T-helper 1 cell treated with Interleukin-12 subunit alpha and Interleukin-12 subunit beta and Interleukin-4 antibody, amounts not matched to agents 30 μg/mL and 1 μg/mL, for 36 hours (primary cell): ENCODE measurements around the gene RHOB.

Experiments used
- H3K27ac Mint-ChIP-seq: one replicate; pipeline ENCODE4 v1.8.0; 2021; ENCODE audit warnings: mild to moderate bottlenecking, mixed read lengths
- H3K27me3 Mint-ChIP-seq: one replicate; pipeline ENCODE4 v1.8.0; 2021; ENCODE audit warnings: low read depth, mixed read lengths
- H3K36me3 Mint-ChIP-seq: one replicate; pipeline ENCODE4 v1.8.0; 2021; ENCODE audit warnings: low read depth, mixed read lengths
- H3K4me1 Mint-ChIP-seq: one replicate; pipeline ENCODE4 v1.8.0; 2021; ENCODE audit warnings: low read depth, mixed read lengths
- H3K4me3 Mint-ChIP-seq: one replicate; pipeline ENCODE4 v1.8.0; 2021; ENCODE audit warnings: mild to moderate bottlenecking, moderate library complexity, mixed read lengths
- H3K9me3 Mint-ChIP-seq: one replicate; pipeline ENCODE4 v1.8.0; 2021; ENCODE audit warnings: mixed read lengths

RHOB gene

DNA sequence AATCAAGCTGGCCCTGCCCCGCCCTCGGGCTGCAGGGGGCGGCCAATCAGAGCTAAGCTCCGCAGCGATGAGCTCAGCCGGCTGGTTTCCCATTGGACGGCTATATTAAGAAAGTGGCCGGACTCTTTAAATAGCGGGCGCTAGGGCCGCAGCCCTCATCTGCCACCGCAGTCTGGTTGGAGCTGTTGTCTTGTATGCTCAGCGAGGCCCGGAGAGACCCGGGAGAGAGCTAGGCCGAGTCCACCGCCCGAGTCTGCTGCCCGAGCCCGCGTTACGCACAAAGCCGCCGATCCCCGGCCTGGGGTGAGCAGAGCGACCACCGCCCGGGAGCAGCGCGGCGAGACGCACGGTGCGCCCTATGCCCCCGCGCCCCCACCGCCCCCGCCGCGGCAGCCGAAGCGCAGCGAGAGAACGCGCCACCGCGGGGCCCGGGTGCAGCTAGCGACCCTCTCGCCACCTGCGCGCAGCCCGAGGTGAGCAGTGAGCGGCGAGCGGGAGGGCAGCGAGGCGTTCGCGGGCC, at the start of gene RHOB:
RHOB (plus strand) TSS at position 158 of the 520 bp plus-strand sequence. CDS start 392 bp downstream, outside the sequence.
- peaks cover 5% of the 10 kb centered on the region for H3K4me1 Mint-ChIP-seq
- peaks cover 54% of the 10 kb centered on the region for H3K27me3 Mint-ChIP-seq
- peak within 1 kb of the TSS; percentile 68 for H3K4me3 Mint-ChIP-seq
- H3K27ac Mint-ChIP-seq: no peak within 1 kb of the TSS
- no peaks in the 10 kb centered on the region for H3K9me3 Mint-ChIP-seq
- no peaks in the 10 kb centered on the region for H3K36me3 Mint-ChIP-seq

DNA sequence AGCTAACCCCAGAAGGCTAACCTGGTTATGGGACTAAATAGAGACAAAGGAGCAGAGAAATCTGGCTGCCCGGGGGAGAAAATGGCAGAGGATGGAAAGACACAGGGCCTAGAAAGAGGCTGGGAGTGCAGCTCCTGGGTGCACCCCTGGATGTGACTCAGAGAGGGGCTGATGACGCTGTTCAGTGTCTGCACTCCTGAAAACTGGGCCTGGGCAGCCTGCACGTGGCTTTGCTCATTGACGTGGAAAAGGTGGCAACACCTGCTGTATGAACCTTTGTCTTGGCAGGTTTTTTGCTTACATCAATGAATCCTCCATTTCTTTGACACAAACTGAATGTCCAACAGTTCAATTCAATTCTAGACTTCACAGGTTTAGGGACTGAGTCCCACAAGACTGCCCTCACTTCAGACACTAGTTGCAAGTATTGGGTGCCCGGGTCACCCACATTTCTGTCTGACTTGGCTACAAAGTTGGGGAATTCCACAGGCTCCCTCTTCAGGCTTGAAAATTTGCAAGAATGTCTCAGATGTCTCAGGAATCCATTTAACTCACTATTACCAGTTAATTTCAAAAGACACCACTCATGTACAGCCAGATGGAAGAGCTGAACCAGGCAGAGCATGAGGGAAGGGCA, 48.9 kb upstream of the RHOB start:
- Mint-ChIP-seq H3K9me3 (no peaks in the 10 kb centered on the region), H3K4me3 (no peak overlapping the region), H3K27ac (no peak overlapping the region), H3K36me3 (no peaks in the 10 kb centered on the region), H3K4me1 (no peaks in the 10 kb centered on the region), H3K27me3 (peaks cover 28% of the 10 kb centered on the region)

DNA sequence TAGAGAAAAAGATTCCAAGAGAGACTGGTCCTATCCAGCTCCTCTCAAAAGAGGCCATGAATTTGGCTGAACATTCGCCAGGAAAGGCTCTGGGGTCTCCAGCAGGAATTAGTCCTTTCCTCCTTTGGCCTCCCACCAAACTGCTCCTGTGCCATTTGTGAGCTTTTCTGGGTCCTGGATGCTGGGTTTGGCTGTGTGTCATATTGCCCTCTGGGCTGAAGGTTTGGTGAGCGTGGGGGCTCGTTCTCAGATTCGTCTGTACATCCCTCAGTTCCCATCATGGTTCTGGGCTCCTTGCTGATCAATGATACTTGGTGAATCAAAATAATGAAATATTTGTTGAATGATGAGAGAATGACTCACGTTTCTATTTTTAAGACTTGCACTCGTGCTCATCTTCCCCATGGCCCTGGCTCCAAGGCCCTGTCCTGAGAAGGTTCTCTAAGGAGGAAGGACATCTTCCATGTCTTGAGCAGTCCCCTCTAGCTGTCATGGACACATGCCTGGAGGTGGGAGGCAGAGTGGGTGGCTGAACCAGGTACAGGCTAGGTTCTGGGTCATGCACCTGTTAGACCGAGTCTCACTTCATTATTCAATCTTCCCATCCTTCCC, 47.8 kb upstream of the RHOB start:
- H3K9me3 Mint-ChIP-seq: no peaks in the 10 kb centered on the region
- H3K4me1 Mint-ChIP-seq: no peaks in the 10 kb centered on the region
- H3K4me3 Mint-ChIP-seq: no peak overlapping the region
- H3K36me3 Mint-ChIP-seq: no peaks in the 10 kb centered on the region
- peaks cover 34% of the 10 kb centered on the region for H3K27me3 Mint-ChIP-seq
- no peak overlapping the region for H3K27ac Mint-ChIP-seq

DNA sequence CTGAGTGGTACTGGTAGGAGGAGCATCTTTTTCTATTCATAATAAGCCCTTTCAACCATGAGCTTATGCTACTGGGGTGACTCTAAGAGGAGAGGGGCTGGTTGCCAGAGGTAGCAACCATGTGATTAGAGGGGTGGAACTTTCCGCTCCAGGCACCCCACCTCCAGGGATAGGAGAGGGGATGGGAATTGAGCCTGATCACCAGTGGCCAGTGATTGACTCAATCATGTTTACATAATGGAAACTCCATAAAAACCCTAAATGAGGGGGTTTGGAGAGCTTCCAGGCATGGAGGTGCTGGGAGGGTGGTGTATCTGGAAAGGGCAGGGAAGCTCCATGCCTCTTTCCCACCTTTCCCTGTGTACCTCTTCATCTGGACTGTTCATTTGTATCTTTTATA, 46.6 kb upstream of the RHOB start:
- Mint-ChIP-seq H3K4me1 (no peaks in the 10 kb centered on the region), H3K9me3 (no peaks in the 10 kb centered on the region), H3K36me3 (no peaks in the 10 kb centered on the region)

DNA sequence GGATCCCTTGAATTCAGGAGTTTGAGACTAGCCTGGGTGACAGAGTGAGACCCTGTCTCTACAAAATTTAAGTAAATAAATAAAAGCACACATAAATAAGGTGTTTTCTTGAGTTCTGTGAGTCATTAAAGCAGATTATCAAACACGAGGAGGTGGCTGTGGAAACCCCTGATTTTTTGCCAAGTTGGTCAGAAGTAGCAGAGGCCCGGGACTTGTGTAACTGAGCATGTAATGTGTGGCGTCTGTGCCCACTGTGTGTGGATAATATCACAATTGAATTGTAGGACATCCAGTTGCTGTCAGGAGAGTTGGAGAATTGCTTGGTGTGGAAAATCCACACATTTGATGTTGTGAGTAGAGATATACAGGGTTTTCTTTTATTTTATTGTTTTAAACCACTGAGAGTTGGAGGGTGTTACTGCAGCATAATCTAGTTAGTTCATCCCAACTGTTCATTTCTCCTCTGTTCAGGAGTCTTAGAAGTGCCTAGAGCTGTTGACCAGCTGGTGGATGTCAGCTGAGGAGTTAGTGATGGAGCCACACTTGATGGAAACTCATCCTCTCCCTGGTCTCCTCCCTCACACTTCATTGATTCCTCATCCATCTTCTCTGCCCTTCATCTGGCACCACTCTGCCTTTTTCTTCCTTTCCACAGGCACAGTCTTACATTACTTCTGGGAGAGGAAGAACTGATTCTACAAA, 45.9 kb upstream of the RHOB start:
- Mint-ChIP-seq H3K36me3 (no peaks in the 10 kb centered on the region), H3K9me3 (no peaks in the 10 kb centered on the region), H3K27ac (no peak overlapping the region), H3K4me3 (no peak overlapping the region), H3K27me3 (peaks cover 42% of the 10 kb centered on the region), H3K4me1 (no peaks in the 10 kb centered on the region)

More for the DNA sequence above, 46.6 kb upstream of the RHOB start:
- no peak overlapping the region for H3K4me3 Mint-ChIP-seq
- peaks cover 41% of the 10 kb centered on the region for H3K27me3 Mint-ChIP-seq
- no peak overlapping the region for H3K27ac Mint-ChIP-seq

DNA sequence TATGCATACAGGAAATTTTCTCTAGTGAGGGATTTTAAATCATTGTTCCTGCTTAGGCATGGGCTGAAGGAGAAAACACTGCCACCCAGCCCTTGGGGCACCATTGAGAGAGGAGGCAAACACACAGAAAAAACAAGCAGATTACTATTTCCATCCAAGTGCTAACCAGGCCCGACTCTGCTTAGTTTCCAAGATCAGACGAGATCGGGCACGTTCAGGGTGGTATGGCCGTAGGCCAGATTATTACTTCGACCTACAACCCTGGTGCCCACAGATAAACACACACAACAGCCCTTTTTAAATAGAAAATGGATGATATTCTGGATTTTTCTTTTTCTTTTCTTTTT, 45.4 kb upstream of the RHOB start:
- H3K36me3 Mint-ChIP-seq: no peaks in the 10 kb centered on the region
- H3K9me3 Mint-ChIP-seq: no peaks in the 10 kb centered on the region
- H3K4me1 Mint-ChIP-seq: no peaks in the 10 kb centered on the region
- H3K27me3 Mint-ChIP-seq: peaks cover 40% of the 10 kb centered on the region
- H3K27ac Mint-ChIP-seq: no peak overlapping the region
- no peak overlapping the region for H3K4me3 Mint-ChIP-seq

DNA sequence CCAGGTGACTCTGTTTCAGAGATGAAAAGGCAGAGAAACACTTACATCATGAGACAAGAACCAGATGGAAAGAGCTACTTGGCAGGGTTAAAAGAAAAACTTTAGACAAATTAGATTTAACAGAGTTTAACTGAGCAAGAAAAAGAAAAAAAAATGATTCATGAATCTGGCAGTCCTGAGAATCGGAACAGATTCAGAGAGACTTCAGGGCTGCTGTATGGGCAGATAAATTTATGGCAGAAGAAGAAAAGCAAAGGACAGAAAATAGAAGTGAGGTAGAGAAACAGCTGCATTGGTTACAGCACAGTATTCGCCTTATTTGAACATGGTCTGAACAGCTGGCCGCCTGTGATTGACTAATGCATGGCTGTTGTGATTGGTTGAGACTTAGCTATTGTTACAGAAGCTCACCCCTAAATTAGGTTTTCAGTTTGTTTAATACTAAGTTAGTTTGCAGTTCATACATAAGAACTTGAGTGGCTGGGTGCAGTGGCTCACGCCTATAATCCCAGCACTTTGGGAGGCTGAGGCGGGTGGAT, 43.0 kb upstream of the RHOB start:
- no peak overlapping the region for H3K27ac Mint-ChIP-seq
- no peaks in the 10 kb centered on the region for H3K4me1 Mint-ChIP-seq
- no peak overlapping the region for H3K4me3 Mint-ChIP-seq
- peaks cover 31% of the 10 kb centered on the region for H3K27me3 Mint-ChIP-seq
- peaks cover 9% of the 10 kb centered on the region for H3K9me3 Mint-ChIP-seq
- H3K36me3 Mint-ChIP-seq: peaks cover 1% of the 10 kb centered on the region

DNA sequence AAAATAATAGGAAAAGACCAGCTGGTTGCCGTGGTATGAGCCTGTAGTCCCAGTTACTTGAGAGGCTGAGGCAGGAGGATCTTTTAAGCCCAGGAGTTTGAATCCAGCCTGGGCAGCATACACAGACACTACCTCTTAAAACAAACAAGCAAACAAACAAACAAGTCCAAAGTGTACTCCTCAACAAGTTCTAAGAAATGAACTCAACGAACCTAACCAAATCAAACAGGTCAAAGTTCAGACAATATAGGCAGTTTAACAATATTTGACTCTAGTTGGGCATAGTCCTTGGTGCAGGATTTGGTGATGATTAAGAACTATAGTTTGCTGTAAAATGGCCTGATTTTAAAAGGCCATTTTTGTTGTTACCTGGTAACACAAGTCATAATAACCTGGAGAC, 41.9 kb upstream of the RHOB start:
- peaks cover 3% of the 10 kb centered on the region for H3K36me3 Mint-ChIP-seq

DNA sequence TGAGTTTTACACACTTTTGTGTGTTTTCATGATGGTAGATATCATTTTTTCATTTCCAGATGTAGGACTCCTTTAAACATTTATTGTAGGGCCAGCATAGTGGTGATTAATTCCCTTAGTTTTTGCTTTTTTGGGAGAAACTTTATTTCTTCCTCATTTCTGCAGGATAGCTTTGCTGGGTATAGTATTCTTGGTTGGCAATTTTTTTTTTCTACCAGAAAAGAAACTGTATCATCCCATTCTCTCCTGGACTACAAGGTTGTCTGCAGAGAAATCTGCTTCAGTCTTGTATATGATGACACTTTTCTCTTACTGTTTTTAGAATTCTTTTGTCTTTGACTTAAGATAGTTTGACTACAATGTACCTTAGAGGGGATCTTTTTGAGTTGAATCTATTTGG, 37.8 kb upstream of the RHOB start:
- H3K9me3 Mint-ChIP-seq: peaks cover 24% of the 10 kb centered on the region
- H3K36me3 Mint-ChIP-seq: peaks cover 5% of the 10 kb centered on the region
- no peak overlapping the region for H3K4me3 Mint-ChIP-seq
- H3K27ac Mint-ChIP-seq: no peak overlapping the region
- peaks cover 1% of the 10 kb centered on the region for H3K4me1 Mint-ChIP-seq
- peaks cover 41% of the 10 kb centered on the region for H3K27me3 Mint-ChIP-seq

More for the DNA sequence above, 41.9 kb upstream of the RHOB start:
- Mint-ChIP-seq H3K27me3 (peaks cover 33% of the 10 kb centered on the region), H3K27ac (no peak overlapping the region), H3K4me3 (no peak overlapping the region), H3K9me3 (peaks cover 20% of the 10 kb centered on the region), H3K4me1 (no peaks in the 10 kb centered on the region)

DNA sequence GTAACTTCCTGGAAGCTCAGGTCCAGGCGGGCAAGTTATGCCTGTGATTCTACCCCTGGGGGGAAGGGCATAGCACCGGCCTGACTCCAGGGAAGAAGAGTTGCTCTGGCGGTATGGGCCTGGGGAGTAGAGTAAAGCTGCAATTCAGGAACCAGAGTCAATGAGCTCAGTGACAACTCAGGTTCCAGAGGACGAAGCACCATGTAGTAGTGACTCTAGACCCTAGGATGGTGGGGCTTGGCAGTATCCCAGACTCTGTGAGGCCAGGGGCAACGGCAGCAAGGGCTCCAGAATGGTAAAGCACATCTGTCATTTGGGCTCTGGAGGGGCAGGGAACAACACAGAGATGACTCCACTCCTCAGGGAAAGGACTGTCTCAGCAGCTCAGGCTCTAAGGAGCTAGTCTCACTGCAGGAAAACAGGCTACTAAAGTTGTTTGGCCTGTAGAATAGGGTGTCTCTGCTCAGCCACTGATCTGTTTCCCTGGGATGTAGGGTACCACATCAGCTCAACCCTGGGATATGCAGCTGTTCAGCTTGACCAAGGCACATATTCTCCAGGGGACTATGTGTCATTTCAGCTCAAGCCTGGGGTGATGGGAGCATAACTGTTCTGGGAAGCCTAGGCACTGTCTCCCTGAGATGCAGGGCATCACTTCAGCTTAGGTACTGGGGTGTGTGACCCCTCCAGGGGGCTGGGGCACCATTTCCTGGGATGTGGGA, 36.2 kb upstream of the RHOB start:
- Mint-ChIP-seq H3K27ac (no peak overlapping the region), H3K4me3 (no peak overlapping the region), H3K36me3 (peaks cover 5% of the 10 kb centered on the region), H3K27me3 (peaks cover 41% of the 10 kb centered on the region), H3K4me1 (peaks cover 1% of the 10 kb centered on the region), H3K9me3 (peaks cover 24% of the 10 kb centered on the region)

DNA sequence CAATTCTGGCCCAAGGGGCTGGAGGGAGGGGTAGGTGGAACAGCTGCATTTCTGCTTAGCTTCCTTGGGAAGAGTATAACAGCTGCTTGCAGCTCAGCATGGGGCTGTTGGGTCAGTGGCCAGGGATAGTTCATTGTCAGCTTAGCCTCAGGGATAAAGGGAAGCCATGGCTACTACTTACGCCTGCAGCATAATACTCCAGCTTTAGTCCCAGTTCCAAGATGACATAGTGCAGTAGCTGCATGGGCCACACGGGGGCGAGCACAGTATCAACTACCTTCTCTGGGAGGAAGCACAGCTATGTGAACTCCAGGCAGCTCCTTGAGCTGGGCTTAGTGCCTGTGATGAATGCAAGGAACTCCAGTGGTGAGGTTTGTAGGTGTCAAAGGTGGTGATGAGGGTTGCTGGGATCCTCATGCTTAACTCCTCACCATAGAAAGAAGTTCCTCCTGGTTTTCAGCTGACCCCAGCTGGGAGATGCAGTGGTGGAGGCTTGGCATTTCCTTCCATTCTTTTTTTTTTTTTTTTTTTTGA, 35.4 kb upstream of the RHOB start:
- Mint-ChIP-seq H3K27me3 (peaks cover 41% of the 10 kb centered on the region), H3K36me3 (peaks cover 5% of the 10 kb centered on the region), H3K4me1 (peaks cover 1% of the 10 kb centered on the region), H3K27ac (no peak overlapping the region), H3K4me3 (no peak overlapping the region), H3K9me3 (peaks cover 24% of the 10 kb centered on the region)

DNA sequence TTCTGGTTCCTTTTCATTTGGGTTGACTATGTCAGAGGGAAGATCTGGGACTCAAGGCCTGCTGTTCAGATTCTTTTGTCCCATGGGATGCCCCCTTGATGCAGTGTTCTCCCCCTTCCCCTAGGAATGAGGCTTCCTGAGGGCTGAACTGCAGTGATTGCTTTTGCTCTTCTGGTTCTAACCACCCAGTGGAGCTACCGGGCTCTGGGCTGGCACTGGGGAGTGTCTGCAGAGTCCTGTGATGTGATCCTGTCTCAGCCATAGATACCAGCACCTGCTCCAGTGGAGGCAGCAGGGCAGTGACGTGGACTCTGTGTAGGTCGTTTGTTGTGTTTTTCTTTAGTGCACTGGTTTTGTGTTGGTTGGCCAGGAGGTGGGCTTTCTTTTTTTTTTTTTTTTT, 32.1 kb upstream of the RHOB start:
- Mint-ChIP-seq H3K27ac (no peak overlapping the region), H3K4me1 (peaks cover 3% of the 10 kb centered on the region), H3K27me3 (peaks cover 43% of the 10 kb centered on the region), H3K36me3 (peaks cover 3% of the 10 kb centered on the region), H3K9me3 (peaks cover 5% of the 10 kb centered on the region), H3K4me3 (no peak overlapping the region)

DNA sequence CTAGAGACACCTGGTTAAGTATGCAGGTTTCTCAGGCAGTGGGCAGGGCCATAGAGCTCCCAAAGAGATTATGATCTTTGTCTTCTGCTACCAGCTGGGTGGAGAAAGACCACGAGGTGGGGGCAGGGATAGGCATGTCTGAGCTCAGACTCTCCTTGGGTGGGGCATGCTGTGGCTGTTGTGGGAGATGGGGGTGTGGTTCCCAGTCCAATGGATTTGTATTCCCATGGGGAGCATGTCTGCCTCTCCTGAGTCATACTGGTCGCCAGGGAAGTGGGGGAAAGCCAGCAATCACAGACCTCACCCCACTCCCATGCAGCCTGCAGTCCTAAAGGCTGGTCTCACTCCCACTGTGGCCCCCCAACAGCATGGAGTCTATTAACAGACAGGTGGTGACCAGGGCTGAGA, 31.4 kb upstream of the RHOB start:
- peaks cover 42% of the 10 kb centered on the region for H3K27me3 Mint-ChIP-seq
- H3K4me3 Mint-ChIP-seq: no peak overlapping the region
- H3K9me3 Mint-ChIP-seq: no peaks in the 10 kb centered on the region
- H3K27ac Mint-ChIP-seq: no peak overlapping the region
- peaks cover 3% of the 10 kb centered on the region for H3K4me1 Mint-ChIP-seq
- H3K36me3 Mint-ChIP-seq: no peaks in the 10 kb centered on the region

DNA sequence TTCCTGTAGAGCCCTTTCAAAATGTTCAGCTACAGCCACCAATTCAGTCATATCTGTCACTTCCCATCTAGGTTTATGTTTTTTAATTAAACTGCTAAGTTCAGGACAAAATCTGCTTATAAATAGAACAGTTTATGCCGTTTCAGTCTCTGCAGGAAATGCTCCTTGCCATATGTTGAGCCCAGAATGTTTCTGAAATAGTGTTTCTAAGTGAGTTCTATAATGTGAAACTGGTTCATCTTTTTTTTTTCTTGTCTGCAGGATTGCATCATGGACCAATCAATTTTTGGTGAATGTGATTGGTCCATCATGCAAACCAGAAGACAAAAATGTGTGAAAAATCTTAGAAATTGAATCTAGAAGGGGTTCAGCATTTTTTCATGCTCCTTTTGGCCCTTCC, 30.2 kb upstream of the RHOB start:
- H3K4me3 Mint-ChIP-seq: no peak overlapping the region
- H3K36me3 Mint-ChIP-seq: no peaks in the 10 kb centered on the region
- H3K27ac Mint-ChIP-seq: no peak overlapping the region
- H3K27me3 Mint-ChIP-seq: peaks cover 39% of the 10 kb centered on the region
- H3K4me1 Mint-ChIP-seq: peaks cover 1% of the 10 kb centered on the region
- H3K9me3 Mint-ChIP-seq: no peaks in the 10 kb centered on the region
